Tibial artery (tissue), 4 donors: Measurements from ENCODE around the gene KIF7.

Experiments
- DNase-seq, 2 donors: peaks; one replicate each; pipeline ENCODE4 v3.0.0-alpha.2; 2019
- H3K27ac ChIP-seq, 2 donors: fragments of 200-600 bp; sonication (generic) in 1 of 2; 1 replicate in 1 of 2; 2 replicates in 1 of 2; pipeline ENCODE4 v1.5.1; 2018 to 2019; ENCODE audit warnings: mild to moderate bottlenecking in 1 of 2
- H3K27me3 ChIP-seq, 2 donors: fragments of 200-600 bp; sonication (generic) in 1 of 2; one replicate each; pipeline versions ENCODE4 v1.5.1 to v1.6.0; 2016 to 2019
- H3K36me3 ChIP-seq, 3 donors: fragments of 200-600 bp; sonication (generic) in 2 of 3; one replicate each; pipeline ENCODE4 v1.5.1; 2016 to 2019; ENCODE audit warnings: mild to moderate bottlenecking in 2 of 3
- H3K4me1 ChIP-seq, 4 donors: fragments of 200-600 bp; sonication (generic) in 2 of 4; 1 replicate in 3 of 4; 2 replicates in 1 of 4; pipeline ENCODE4 v1.5.1; 2016 to 2019
- H3K4me3 ChIP-seq, 2 donors: fragments of 200-600 bp; sonication (generic) in 1 of 2; 1 replicate in 1 of 2; 2 replicates in 1 of 2; pipeline ENCODE4 v1.5.1; 2018 to 2019; ENCODE audit warnings: mild to moderate bottlenecking in 2 of 2
- H3K9me3 ChIP-seq, 3 donors: fragments of 200-600 bp; sonication (generic) in 1 of 3; one replicate each; pipeline ENCODE4 v1.5.1; 2016 to 2019
- CTCF ChIP-seq, 2 experiments: fragments of 200-600 bp in 1 of 2; fragments of 450-650 bp in 1 of 2; IDR thresholded peaks; one replicate each; pipeline ENCODE4 v1.5.1; 2017 to 2019; ENCODE audit warnings: antibody characterized with exemption in 2 of 2, mild to moderate bottlenecking in 1 of 2, moderate library complexity in 1 of 2
- intact Hi-C: fragments of 100-400 bp; cut with DNase I; formaldehyde crosslinking; loops from one replicate; pipeline ENCODE4 v1.15.0; 2023; ENCODE audit warnings: low total_unique reads

The KIF7 gene

DNA sequence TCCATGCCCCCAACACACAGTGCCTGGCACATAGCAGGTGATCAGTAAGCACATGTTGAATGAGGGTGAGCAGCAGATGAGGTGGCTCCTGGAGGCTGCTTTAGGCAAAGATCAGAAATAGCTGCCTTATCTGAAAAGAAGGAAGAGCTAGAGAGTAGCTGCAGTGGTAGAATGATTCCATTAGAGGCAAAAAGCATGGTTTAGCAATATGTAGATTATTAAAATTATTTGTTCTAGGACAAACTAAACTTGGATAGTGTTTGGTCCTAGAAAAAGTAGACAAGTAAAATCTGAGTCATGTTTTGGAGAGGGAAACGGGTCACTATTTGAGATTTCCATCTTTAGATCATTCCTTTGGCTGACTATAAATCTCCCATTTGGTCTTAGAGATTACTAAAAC, 32.1 kb downstream of the KIF7 start:
- peak overlapping the region in 1 of 2 donors; percentile 28 for H3K27ac ChIP-seq
- intact Hi-C loops = no loop called here
- peaks cover 0 to 35% (median 21%) of the 10 kb centered on the region in 3 donors for H3K36me3 ChIP-seq
- DNase-seq = no peak
- no peaks in the 10 kb centered on the region for H3K9me3 ChIP-seq
- no peak for TF ChIP-seq CTCF (IDR thresholded peaks at IDR 0.05)
- peaks cover 0 to 14% (median 0%) of the 10 kb centered on the region in 4 donors for H3K4me1 ChIP-seq
- H3K4me3 ChIP-seq = no peak overlapping the region
- no peaks in the 10 kb centered on the region for H3K27me3 ChIP-seq

DNA sequence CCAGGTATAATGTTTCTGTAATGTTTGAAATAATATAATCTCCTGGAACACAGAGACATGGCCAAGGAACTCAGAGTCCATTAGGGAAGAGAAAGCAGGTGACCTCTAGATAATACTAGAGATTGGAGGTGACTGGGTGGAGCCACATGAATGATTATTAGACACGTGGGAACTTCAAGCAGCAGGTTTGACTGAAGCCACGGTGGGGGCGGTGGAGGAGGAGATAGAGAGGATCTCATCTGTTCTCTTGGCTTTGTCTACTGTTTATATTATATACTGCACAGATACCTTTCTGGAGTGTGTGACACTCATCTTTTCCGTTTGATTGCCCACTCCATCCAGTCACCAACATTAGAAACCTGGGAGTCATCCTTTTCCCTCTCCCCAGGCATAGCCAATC, 33.7 kb downstream of the KIF7 start:
- no peak overlapping the region for H3K27ac ChIP-seq
- H3K9me3 ChIP-seq = no peaks in the 10 kb centered on the region
- no peaks in the 10 kb centered on the region for H3K27me3 ChIP-seq
- TF ChIP-seq CTCF (IDR thresholded peaks at IDR 0.05) = no peak
- no peak for DNase-seq
- H3K4me3 ChIP-seq = no peak overlapping the region
- H3K36me3 ChIP-seq = peaks cover 0 to 19% (median 5%) of the 10 kb centered on the region in 3 donors
- intact Hi-C loops = no loop called here
- peaks cover 0 to 14% (median 0%) of the 10 kb centered on the region in 4 donors for H3K4me1 ChIP-seq

DNA sequence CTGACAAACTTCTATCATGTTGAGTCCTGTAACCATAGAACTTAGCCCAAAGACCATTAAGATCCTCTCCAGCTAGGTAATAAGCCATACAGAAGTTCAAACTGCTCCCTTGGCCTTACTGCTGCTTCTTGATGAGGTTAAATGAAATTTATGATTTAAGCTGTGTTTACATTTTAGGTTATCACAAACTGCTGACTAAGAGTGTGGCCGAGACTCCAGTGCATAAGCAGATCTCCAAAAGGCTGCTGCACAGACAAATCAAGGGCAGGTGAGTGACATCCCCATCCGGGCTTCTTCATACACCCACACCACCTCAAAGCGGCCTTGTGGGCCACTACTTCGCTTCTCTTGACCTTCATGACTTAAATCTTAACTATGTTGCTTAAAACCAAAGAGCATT, 39.0 kb downstream of the KIF7 start:
- Histone ChIP-seq H3K4me1 (no peaks in the 10 kb centered on the region), H3K36me3 (no peaks in the 10 kb centered on the region), H3K27me3 (no peaks in the 10 kb centered on the region), H3K27ac (no peak overlapping the region), H3K9me3 (peaks cover 0 to 13% (median 10%) of the 10 kb centered on the region in 3 donors), H3K4me3 (no peak overlapping the region)
- DNase-seq = no peak
- no peak for TF ChIP-seq CTCF (IDR thresholded peaks at IDR 0.05)
- intact Hi-C loops = no loop called here

- intact Hi-C loops = no loop called here
- no peaks in the 10 kb centered on the region for H3K27me3 ChIP-seq
- no peak for DNase-seq
- peaks cover 0 to 13% (median 12%) of the 10 kb centered on the region in 3 donors for H3K9me3 ChIP-seq
- TF ChIP-seq CTCF (IDR thresholded peaks at IDR 0.05) = no peak
- H3K36me3 ChIP-seq = no peaks in the 10 kb centered on the region
- no peak overlapping the region for H3K27ac ChIP-seq
- H3K4me1 ChIP-seq = no peaks in the 10 kb centered on the region
- H3K4me3 ChIP-seq = no peak overlapping the region
Measured at GRCh38 chr15:89615135-89615534, 40.1 kb downstream of the KIF7 start.

DNA sequence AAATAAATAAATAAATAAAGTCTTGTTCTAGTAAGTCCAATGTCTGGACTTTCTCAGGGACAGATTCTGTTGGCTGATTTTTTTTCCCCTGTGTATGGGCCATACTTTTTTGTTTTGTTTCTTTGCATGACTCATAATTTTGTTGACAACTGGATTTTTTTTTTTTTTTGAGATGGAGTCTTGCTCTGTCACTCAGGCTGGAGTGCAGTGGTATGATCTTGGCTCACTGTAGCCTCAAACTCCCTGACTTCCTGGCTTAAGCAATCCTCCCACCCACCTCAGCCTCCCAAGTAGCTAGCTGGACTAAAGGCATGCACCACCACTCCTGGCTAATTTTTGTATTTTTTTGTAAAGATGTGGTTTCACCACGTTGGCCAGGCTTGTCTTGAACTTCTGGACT, 41.1 kb downstream of the KIF7 start:
- no peak for DNase-seq
- H3K36me3 ChIP-seq = no peaks in the 10 kb centered on the region
- no peaks in the 10 kb centered on the region for H3K4me1 ChIP-seq
- peaks cover 0 to 13% (median 12%) of the 10 kb centered on the region in 3 donors for H3K9me3 ChIP-seq
- TF ChIP-seq CTCF (IDR thresholded peaks at IDR 0.05) = no peak
- no peak overlapping the region for H3K4me3 ChIP-seq
- intact Hi-C loops = no loop called here
- H3K27me3 ChIP-seq = no peaks in the 10 kb centered on the region
- H3K27ac ChIP-seq = no peak overlapping the region

GRCh38 chr15:89613031-89613430, 42.2 kb downstream of the KIF7 start:
- no peaks in the 10 kb centered on the region for H3K27me3 ChIP-seq
- peaks cover 0 to 13% (median 12%) of the 10 kb centered on the region in 3 donors for H3K9me3 ChIP-seq
- TF ChIP-seq CTCF (IDR thresholded peaks at IDR 0.05) = no peak
- intact Hi-C loops = no loop called here
- H3K27ac ChIP-seq = no peak overlapping the region
- H3K4me1 ChIP-seq = no peaks in the 10 kb centered on the region
- DNase-seq = no peak
- H3K4me3 ChIP-seq = no peak overlapping the region
- no peaks in the 10 kb centered on the region for H3K36me3 ChIP-seq
